Colonic mucosa (tissue), 4 donors: ENCODE data around the gene ELAVL1. TPM values are rescaled to one million over a fixed set of nuclear protein-coding genes. Genes with fewer than 3 reads are reported as not detected.

Source experiments
- DNase-seq: peaks from one replicate; pipeline ENCODE4 v3.0.0-alpha.2; 2020
- H3K27ac ChIP-seq: fragments of 200-600 bp; one replicate; pipeline ENCODE4 v1.8.0; 2021
- H3K27me3 ChIP-seq: fragments of 200-600 bp; one replicate; pipeline ENCODE4 v1.8.0; 2021
- H3K36me3 ChIP-seq: fragments of 200-600 bp; one replicate; pipeline ENCODE4 v1.8.0; 2021
- H3K4me1 ChIP-seq: fragments of 200-600 bp; one replicate; pipeline ENCODE4 v1.8.0; 2021; ENCODE audit warnings: mild to moderate bottlenecking
- H3K4me3 ChIP-seq: fragments of 200-600 bp; one replicate; pipeline ENCODE4 v1.8.0; 2021
- H3K9ac ChIP-seq, 2 donors: one replicate each; pipeline ENCODE4 v1.7.0; 2013; ENCODE audit warnings: control low read depth in 2 of 2, low read depth in 2 of 2, low read length in 2 of 2
- H3K9me3 ChIP-seq: fragments of 200-600 bp; one replicate; pipeline ENCODE4 v1.8.0; 2021
- CTCF ChIP-seq: fragments of 200-600 bp; IDR thresholded peaks from one replicate; pipeline ENCODE4 v1.8.0; 2022; ENCODE audit warnings: antibody characterized with exemption, mild to moderate bottlenecking
- intact Hi-C: fragments of 100-400 bp; cut with DNase I; formaldehyde crosslinking; loops from one replicate; pipeline ENCODE4 v1.14.1; 2022
- total RNA-seq, 2 donors: library from RNA; stranded (reverse); fragmentation: NEBNext Ultra II Directional in 1 of 2; extraction: Animal tissue kit (Norgen Biotek cat#: 25700) in 1 of 2; gene quantifications; one replicate each; pipeline ENCODE4 v1.2.1, GENCODE V29; 2021
- donor health status: healthy.
- donor health status: DM: no; HTN: no; CAD: no.
- donor health status: DM: no; HTN: no; CAD: no.

Gene ELAVL1
- total RNA-seq, 2 donors from 2014 or later: 65.8 to 116 TPM

- Histone ChIP-seq H3K36me3 (peaks cover 10% of the 10 kb centered on the region), H3K9me3 (no peaks in the 10 kb centered on the region), H3K4me3 (no peak overlapping the region), H3K4me1 (no peaks in the 10 kb centered on the region), H3K27me3 (no peaks in the 10 kb centered on the region), H3K27ac (no peak overlapping the region), H3K9ac (no peak overlapping the region)
- no peak for DNase-seq
- no peak for TF ChIP-seq CTCF
- intact Hi-C loops: no loop called here
Observed at GRCh38 chr19:7977723-7978040, 27.8 kb downstream of the ELAVL1 start.

- TF ChIP-seq CTCF: no peak
- Histone ChIP-seq H3K36me3 (peaks cover 10% of the 10 kb centered on the region), H3K4me1 (no peaks in the 10 kb centered on the region), H3K9me3 (no peaks in the 10 kb centered on the region), H3K4me3 (no peak overlapping the region), H3K27me3 (no peaks in the 10 kb centered on the region), H3K27ac (no peak overlapping the region), H3K9ac (no peak overlapping the region)
- intact Hi-C loops: no loop called here
- no peak for DNase-seq
Observed at GRCh38 chr19:7977021-7977722, 28.3 kb downstream of the ELAVL1 start.

- no peak for DNase-seq
- intact Hi-C loops: no loop called here
Observed at GRCh38 chr19:7976461-7976860, 29.0 kb downstream of the ELAVL1 start.

GRCh38 chr19:7975037-7975436, 30.4 kb downstream of the ELAVL1 start:
- H3K9me3 ChIP-seq: no peaks in the 10 kb centered on the region
- intact Hi-C loops: no loop called here

More at GRCh38 chr19:7976461-7976860, 29.0 kb downstream of the ELAVL1 start:
- peaks cover 10% of the 10 kb centered on the region for H3K36me3 ChIP-seq
- H3K27me3 ChIP-seq: no peaks in the 10 kb centered on the region
- no peak overlapping the region for H3K27ac ChIP-seq
- H3K9ac ChIP-seq: no peak overlapping the region
- H3K4me3 ChIP-seq: no peak overlapping the region
- no peaks in the 10 kb centered on the region for H3K4me1 ChIP-seq
- no peaks in the 10 kb centered on the region for H3K9me3 ChIP-seq
- no peak for TF ChIP-seq CTCF

GRCh38 chr19:7973883-7974282, 31.6 kb downstream of the ELAVL1 start:
- Histone ChIP-seq H3K27me3 (no peaks in the 10 kb centered on the region), H3K9ac (no peak overlapping the region), H3K9me3 (no peaks in the 10 kb centered on the region), H3K36me3 (peaks cover 5% of the 10 kb centered on the region), H3K4me3 (no peak overlapping the region), H3K27ac (no peak overlapping the region), H3K4me1 (no peaks in the 10 kb centered on the region)
- DNase-seq: no peak
- intact Hi-C loops: no loop called here
- TF ChIP-seq CTCF: no peak

More at GRCh38 chr19:7975037-7975436, 30.4 kb downstream of the ELAVL1 start:
- H3K36me3 ChIP-seq: peaks cover 5% of the 10 kb centered on the region
- no peak for DNase-seq
- no peaks in the 10 kb centered on the region for H3K4me1 ChIP-seq
- H3K27ac ChIP-seq: no peak overlapping the region
- H3K4me3 ChIP-seq: no peak overlapping the region
- no peak overlapping the region for H3K9ac ChIP-seq
- no peak for TF ChIP-seq CTCF
- H3K27me3 ChIP-seq: no peaks in the 10 kb centered on the region
